ENCODE data around the gene ASRGL1. TPM values are rescaled to one million over a fixed set of nuclear protein-coding genes. Genes with fewer than 3 reads are reported as not detected.
A peak's percentile ranks its signal among the peaks of the same experiment; 100 is the strongest.

The ASRGL1 gene
- polyA plus RNA-seq (2012; ENCODE audit: insufficient read length, low read depth): 1.5 TPM

DNA sequence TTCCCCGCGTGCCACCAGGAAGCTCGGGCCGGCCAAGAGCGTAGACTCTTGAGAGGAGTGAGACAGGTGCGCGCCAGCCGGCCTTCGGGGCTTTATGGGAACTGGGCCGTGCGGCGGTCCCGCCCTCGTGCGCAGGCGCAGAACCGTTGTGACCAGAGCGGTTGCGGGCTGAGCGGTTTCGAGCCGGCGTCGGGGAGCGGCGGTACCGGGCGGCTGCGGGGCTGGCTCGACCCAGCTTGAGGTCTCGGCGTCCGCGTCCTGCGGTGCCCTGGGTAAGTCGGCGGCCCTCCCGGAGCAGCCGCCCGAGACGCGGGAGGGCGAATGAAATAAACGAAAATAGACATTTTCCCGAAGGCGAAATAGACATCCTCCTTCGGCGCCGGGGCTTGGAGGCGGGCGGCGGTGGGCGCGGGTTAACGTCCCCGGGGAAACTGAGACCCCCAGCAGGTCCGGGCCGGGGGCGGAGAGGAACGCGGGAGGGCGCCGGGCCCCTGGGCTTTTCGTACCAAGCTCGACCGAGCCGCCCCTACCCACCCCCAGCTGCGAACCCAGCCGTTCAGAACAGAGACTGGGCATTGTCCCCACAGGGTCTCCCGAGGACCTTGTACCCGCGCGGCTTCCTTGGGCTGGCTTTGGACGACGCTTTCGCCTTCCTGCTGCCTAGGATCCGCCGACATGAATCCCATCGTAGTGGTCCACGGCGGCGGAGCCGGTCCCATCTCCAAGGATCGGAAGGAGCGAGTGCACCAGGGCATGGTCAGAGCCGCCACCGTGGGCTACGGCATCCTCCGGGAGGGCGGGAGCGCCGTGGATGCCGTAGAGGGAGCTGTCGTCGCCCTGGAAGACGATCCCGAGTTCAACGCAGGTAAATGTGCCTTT lies at the start of gene ASRGL1:
ASRGL1 (plus strand) TSS at position 146 of the 879 bp plus-strand sequence; CDS start at position 676, 530 bp downstream.
- TF ChIP-seq TAF1 (IDR thresholded peaks at IDR 0.05; ENCODE audit: borderline replicate concordance, insufficient read depth, low read length) (no peak), FOXP2 (optimal IDR thresholded peaks at IDR 0.05; ENCODE audit: borderline replicate concordance, extremely low read depth, extremely low read length, insufficient read depth) (no peak), POLR2AphosphoS5 (IDR thresholded peaks at IDR 0.05; ENCODE audit: low read depth, low read length) (no peak), SIN3A (IDR thresholded peaks at IDR 0.05; ENCODE audit: borderline replicate concordance, insufficient read depth, low read length) (no peak)
- TF ChIP-seq, protein P1, sequence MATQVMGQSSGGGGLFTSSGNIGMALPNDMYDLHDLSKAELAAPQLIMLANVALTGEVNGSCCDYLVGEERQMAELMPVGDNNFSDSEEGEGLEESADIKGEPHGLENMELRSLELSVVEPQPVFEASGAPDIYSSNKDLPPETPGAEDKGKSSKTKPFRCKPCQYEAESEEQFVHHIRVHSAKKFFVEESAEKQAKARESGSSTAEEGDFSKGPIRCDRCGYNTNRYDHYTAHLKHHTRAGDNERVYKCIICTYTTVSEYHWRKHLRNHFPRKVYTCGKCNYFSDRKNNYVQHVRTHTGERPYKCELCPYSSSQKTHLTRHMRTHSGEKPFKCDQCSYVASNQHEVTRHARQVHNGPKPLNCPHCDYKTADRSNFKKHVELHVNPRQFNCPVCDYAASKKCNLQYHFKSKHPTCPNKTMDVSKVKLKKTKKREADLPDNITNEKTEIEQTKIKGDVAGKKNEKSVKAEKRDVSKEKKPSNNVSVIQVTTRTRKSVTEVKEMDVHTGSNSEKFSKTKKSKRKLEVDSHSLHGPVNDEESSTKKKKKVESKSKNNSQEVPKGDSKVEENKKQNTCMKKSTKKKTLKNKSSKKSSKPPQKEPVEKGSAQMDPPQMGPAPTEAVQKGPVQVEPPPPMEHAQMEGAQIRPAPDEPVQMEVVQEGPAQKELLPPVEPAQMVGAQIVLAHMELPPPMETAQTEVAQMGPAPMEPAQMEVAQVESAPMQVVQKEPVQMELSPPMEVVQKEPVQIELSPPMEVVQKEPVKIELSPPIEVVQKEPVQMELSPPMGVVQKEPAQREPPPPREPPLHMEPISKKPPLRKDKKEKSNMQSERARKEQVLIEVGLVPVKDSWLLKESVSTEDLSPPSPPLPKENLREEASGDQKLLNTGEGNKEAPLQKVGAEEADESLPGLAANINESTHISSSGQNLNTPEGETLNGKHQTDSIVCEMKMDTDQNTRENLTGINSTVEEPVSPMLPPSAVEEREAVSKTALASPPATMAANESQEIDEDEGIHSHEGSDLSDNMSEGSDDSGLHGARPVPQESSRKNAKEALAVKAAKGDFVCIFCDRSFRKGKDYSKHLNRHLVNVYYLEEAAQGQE (IDR thresholded peaks at IDR 0.05; ENCODE audit: insufficient read depth in 1 of 2, low read depth in 2 of 2, low read length in 2 of 2): no peak

DNA sequence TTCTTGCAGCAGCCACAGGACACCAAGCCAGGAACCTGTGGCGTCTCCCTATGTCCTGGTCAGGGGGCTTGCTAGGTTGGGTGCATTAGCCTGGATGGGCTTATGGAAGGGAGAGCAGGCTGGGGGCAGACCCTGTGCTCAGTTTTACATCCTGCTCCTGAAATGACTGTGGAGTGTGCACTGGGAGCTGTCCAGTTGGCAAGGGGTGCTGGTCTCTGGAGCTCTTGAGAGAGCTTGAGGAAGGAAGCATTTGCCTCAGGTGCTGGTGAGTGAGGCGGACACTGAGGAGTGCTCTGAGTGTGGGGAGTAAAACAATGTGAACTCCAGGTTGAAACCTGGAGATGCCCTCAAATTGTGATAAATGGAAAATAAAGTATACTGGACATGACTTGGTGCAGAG lies 41.7 kb upstream of the ASRGL1 start:
- TF ChIP-seq, protein P1 (IDR thresholded peaks at IDR 0.05; ENCODE audit: insufficient read depth in 1 of 2, low read depth in 2 of 2, low read length in 2 of 2): peak; percentile 80 to 93
- TF ChIP-seq FOXP2 (optimal IDR thresholded peaks at IDR 0.05; ENCODE audit: borderline replicate concordance, extremely low read depth, extremely low read length, insufficient read depth) (no peak), SIN3A (IDR thresholded peaks at IDR 0.05; ENCODE audit: borderline replicate concordance, insufficient read depth, low read length) (no peak)

DNA sequence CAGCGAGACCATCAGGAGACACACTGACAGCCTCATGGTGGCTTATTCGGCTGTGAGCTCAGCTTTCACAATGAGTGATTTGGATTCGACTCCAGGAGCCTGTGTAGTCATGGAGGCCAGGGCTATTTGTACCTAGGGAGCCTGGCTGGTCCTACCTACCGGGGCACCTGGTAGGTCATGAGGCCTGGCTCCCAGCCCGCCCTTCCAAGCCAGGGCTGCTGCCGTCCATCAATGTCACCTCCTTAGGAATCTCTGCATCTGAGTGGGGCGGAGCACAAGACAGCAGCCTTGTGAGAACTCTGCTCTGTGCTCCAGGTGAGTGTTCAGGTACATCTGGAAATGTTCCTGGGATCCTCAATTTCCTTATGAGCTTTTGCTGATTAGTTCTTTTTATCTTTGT lies 38.3 kb upstream of the ASRGL1 start, which contains the start of gene SCGB1D4:
SCGB1D4 (minus strand) TSS at position 101 of the 400 bp plus-strand sequence; CDS start at position 36, 65 bp downstream.
- TF ChIP-seq POLR2AphosphoS5 (IDR thresholded peaks at IDR 0.05; ENCODE audit: low read depth, low read length): no peak
- no peak for TF ChIP-seq FOXP2 (optimal IDR thresholded peaks at IDR 0.05; ENCODE audit: borderline replicate concordance, extremely low read depth, extremely low read length, insufficient read depth)
- no peak for TF ChIP-seq TAF1 (IDR thresholded peaks at IDR 0.05; ENCODE audit: borderline replicate concordance, insufficient read depth, low read length)
- TF ChIP-seq, protein P1 (IDR thresholded peaks at IDR 0.05; ENCODE audit: insufficient read depth in 1 of 2, low read depth in 2 of 2, low read length in 2 of 2): no peak
- no peak for TF ChIP-seq SIN3A (IDR thresholded peaks at IDR 0.05; ENCODE audit: borderline replicate concordance, insufficient read depth, low read length)

DNA sequence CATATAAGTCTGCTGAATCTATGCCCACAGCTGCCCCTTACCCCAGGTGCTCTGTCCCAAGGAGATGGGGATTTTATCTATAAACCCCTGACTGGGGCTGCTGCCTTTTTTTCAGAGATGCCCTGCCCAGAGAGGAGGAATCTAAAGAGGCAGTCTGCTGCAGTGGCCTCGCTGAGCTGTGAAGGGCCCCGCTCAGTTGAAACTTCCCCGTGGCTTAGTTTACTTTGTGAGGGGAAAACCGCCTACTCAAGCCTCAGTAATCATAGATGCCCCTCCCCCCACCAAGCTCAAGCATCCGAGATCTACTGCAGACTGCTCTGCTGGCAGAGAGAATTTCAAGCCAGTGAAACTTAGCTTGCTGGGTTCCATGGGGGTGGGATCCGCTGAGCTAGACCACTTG lies 31.0 kb upstream of the ASRGL1 start:
- no peak for TF ChIP-seq TAF1 (IDR thresholded peaks at IDR 0.05; ENCODE audit: borderline replicate concordance, insufficient read depth, low read length)
- TF ChIP-seq POLR2AphosphoS5 (IDR thresholded peaks at IDR 0.05; ENCODE audit: low read depth, low read length): no peak
- no peak for TF ChIP-seq SIN3A (IDR thresholded peaks at IDR 0.05; ENCODE audit: borderline replicate concordance, insufficient read depth, low read length)
- TF ChIP-seq, protein P1 (IDR thresholded peaks at IDR 0.05; ENCODE audit: insufficient read depth in 1 of 2, low read depth in 2 of 2, low read length in 2 of 2): no peak
- TF ChIP-seq FOXP2 (optimal IDR thresholded peaks at IDR 0.05; ENCODE audit: borderline replicate concordance, extremely low read depth, extremely low read length, insufficient read depth): no peak

Data from PFSK-1 (cell line).